ENCODE data around the gene SIPA1L2. TPM values are rescaled to one million over a fixed set of nuclear protein-coding genes. Genes with fewer than 3 reads are reported as not detected.

The SIPA1L2 gene
- total RNA-seq, result 72.0 TPM

GRCh38 chr1:232630047-232630893 is at the start of gene SIPA1L2:
Gene SIPA1L2 (minus strand): TSS chr1:232630133. CDS start chr1:232515339, 114,794 bp downstream.

Other genes with a start within 250 kb of the SIPA1L2 start
- gene MAP10, start 175.3 kb upstream of the SIPA1L2 start, total RNA-seq, result 8.5 TPM

All from parietal lobe (tissue), 1 donor.